GM10266 (cell line): ENCODE data around the gene DEGS2.
A peak's percentile ranks its signal among the peaks of the same experiment; 100 is the strongest.
"Not testable (repeated sequence)": the region's sequence is repeated elsewhere in the genome, so short reads cannot be mapped to it uniquely, and the experiment has no call there.

Experiments
- DNase-seq: peaks from one replicate; pipeline ENCODE4 v3.0.0; 2012; ENCODE audit errors: extremely low spot score
- CTCF ChIP-seq: IDR thresholded peaks from 2 replicates; pipeline ENCODE4 v1.5.1; 2012; ENCODE audit warnings: mild to moderate bottlenecking, low read depth; ENCODE audit not compliant: control insufficient read depth, insufficient read depth; ENCODE audit errors: missing control alignments

The DEGS2 gene

GRCh38 chr14:100159094-100159864 is at the start of gene DEGS2:
DEGS2 (minus strand) TSS chr14:100159645; CDS start chr14:100159587, 58 bp downstream.
- peak; percentile 89 for DNase-seq

GRCh38 chr14:100208136-100208535 is 48.7 kb upstream of the DEGS2 start:
- not testable (repeated sequence) for DNase-seq

More at GRCh38 chr14:100159094-100159864, at the start of gene DEGS2:
- no peak for TF ChIP-seq CTCF

- DNase-seq, result not testable (repeated sequence)
Measured at GRCh38 chr14:100207588-100207987, 48.1 kb upstream of the DEGS2 start.

- DNase-seq, result not testable (repeated sequence)
Measured at GRCh38 chr14:100204835-100205167, 45.4 kb upstream of the DEGS2 start.

GRCh38 chr14:100203962-100204834 is 44.8 kb upstream of the DEGS2 start:
- no peak for TF ChIP-seq CTCF
- no peak for DNase-seq

- no peak for TF ChIP-seq CTCF
- no peak for DNase-seq
Measured at GRCh38 chr14:100203146-100203545, 43.7 kb upstream of the DEGS2 start.

GRCh38 chr14:100202712-100203111 is 43.3 kb upstream of the DEGS2 start:
- no peak for DNase-seq
- no peak for TF ChIP-seq CTCF

GRCh38 chr14:100201701-100202100 is 42.3 kb upstream of the DEGS2 start:
- no peak for TF ChIP-seq CTCF
- no peak for DNase-seq
